ENCODE measurements around the gene RASA3.

DNA sequence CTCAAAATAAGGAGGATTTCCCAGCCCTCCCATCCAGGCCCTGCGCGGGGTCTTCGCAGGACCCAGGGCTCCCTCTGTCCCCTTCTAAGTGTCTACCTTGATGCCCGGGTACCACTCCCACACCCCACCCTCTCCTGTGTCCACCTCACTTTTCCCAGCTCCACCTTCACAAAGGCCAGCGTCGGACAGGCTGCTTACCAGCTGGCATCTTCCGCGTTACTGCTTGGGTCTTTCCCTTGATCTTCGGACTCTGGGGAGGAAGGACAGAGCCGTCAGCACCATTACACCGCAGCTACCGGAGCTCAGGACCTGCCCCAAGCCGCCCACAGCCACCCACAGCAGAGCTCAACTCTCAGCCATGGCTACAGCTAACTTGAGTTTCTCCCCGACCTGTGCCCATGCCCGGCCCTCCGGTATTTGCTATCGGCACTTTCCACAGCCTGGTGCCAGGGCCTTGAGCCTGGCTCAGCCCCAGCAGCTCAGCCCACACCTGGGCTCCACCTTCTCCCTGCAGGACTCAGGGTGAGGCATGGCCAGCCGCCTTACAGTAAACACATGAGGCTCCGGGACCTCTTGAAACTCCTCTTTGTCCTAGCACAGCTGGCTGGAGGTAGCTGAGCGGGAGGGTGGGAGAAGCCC is 162.3 kb downstream of the RASA3 start:
- TF ChIP-seq YY1 (IDR thresholded peaks at IDR 0.05; ENCODE audit: insufficient read depth, insufficient read length) (no peak), ZNF274 (IDR thresholded peaks at IDR 0.05; ENCODE audit: low read depth, low read length) (no peak)

All from NT2/D1 (cell line).